ENCODE data around the gene NODAL.
A peak's percentile ranks its signal among the peaks of the same experiment; 100 is the strongest.
"Not testable (repeated sequence)": the region's sequence is repeated elsewhere in the genome, so short reads cannot be mapped to it uniquely, and the experiment has no call there.

The NODAL gene

GRCh38 chr10:70441161-70441894 lies at the start of gene NODAL:
NODAL (minus strand) TSS chr10:70441681; CDS start chr10:70441667, 14 bp downstream.
- DNase-seq (ENCODE audit: low read depth): no peak

- DNase-seq (ENCODE audit: low read depth): no peak
These were observed 48.7 kb upstream of the NODAL start for GRCh38 chr10:70490142-70490541.

- no peak for DNase-seq (ENCODE audit: low read depth)
These were observed 46.3 kb upstream of the NODAL start for GRCh38 chr10:70487824-70488223.

- DNase-seq (ENCODE audit: low read depth): not testable (repeated sequence)
These were observed 42.4 kb upstream of the NODAL start for GRCh38 chr10:70483872-70484271.

- no peak for DNase-seq (ENCODE audit: low read depth)
These were observed 41.7 kb upstream of the NODAL start for GRCh38 chr10:70482982-70483760.

- no peak for DNase-seq (ENCODE audit: low read depth)
These were observed 40.5 kb upstream of the NODAL start for GRCh38 chr10:70481831-70482530.

GRCh38 chr10:70481105-70481504 lies 39.6 kb upstream of the NODAL start:
- no peak for DNase-seq (ENCODE audit: low read depth)

- no peak for DNase-seq (ENCODE audit: low read depth)
These were observed 38.9 kb upstream of the NODAL start for GRCh38 chr10:70480239-70480861.

- DNase-seq (ENCODE audit: low read depth): no peak
These were observed 38.3 kb upstream of the NODAL start for GRCh38 chr10:70479626-70480238.

GRCh38 chr10:70479165-70479581 lies 37.7 kb upstream of the NODAL start:
- no peak for DNase-seq (ENCODE audit: low read depth)

- DNase-seq (ENCODE audit: low read depth): peak; percentile 61
These were observed 37.0 kb upstream of the NODAL start, which contains the start of gene PALD1 for GRCh38 chr10:70478191-70479164. PALD1 (plus strand) TSS chr10:70478767; CDS start chr10:70525952, 47,185 bp downstream.

- no peak for DNase-seq (ENCODE audit: low read depth)
These were observed 36.2 kb upstream of the NODAL start for GRCh38 chr10:70477661-70478162.

- no peak for DNase-seq (ENCODE audit: low read depth)
These were observed 35.0 kb upstream of the NODAL start for GRCh38 chr10:70476249-70477035.

- no peak for DNase-seq (ENCODE audit: low read depth)
These were observed 34.2 kb upstream of the NODAL start for GRCh38 chr10:70475661-70476060.

- DNase-seq (ENCODE audit: low read depth): no peak
These were observed 33.3 kb upstream of the NODAL start for GRCh38 chr10:70474780-70475179.

- DNase-seq (ENCODE audit: low read depth): no peak
These were observed 31.4 kb upstream of the NODAL start for GRCh38 chr10:70472799-70473454.

GRCh38 chr10:70466951-70467350 lies 25.5 kb upstream of the NODAL start:
- no peak for DNase-seq (ENCODE audit: low read depth)

- DNase-seq (ENCODE audit: low read depth): no peak
These were observed 24.4 kb upstream of the NODAL start for GRCh38 chr10:70465832-70466231.

GRCh38 chr10:70465278-70465677 lies 23.8 kb upstream of the NODAL start:
- DNase-seq (ENCODE audit: low read depth): no peak
